CD4-positive, alpha-beta T cell treated with Interleukin-4 for 4 hours (primary cell): ENCODE data around the gene PRKCE.

Experiments
- DNase-seq: peaks from one replicate; pipeline ENCODE4 v3.0.0-alpha.2; 2020

The PRKCE gene

DNA sequence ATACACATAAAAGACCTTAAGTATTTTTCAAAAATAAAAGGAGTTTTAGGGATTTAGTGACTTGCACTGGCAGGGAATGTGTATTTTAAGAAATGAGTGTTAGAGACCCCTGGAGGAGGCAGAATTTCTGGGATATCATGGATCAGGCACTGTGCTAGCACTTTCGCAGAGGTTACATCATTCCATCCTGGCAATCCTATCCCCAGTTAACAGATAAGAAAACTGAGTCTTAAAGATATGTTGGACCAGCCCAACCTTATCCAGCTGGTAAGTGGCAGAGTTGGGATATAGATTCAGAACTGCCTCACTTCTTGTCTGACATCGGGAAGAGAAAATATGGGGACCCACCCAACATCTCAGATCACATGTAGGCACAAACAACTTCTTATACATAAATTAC is 485.5 kb downstream of the PRKCE start:
- no peak for DNase-seq

DNA sequence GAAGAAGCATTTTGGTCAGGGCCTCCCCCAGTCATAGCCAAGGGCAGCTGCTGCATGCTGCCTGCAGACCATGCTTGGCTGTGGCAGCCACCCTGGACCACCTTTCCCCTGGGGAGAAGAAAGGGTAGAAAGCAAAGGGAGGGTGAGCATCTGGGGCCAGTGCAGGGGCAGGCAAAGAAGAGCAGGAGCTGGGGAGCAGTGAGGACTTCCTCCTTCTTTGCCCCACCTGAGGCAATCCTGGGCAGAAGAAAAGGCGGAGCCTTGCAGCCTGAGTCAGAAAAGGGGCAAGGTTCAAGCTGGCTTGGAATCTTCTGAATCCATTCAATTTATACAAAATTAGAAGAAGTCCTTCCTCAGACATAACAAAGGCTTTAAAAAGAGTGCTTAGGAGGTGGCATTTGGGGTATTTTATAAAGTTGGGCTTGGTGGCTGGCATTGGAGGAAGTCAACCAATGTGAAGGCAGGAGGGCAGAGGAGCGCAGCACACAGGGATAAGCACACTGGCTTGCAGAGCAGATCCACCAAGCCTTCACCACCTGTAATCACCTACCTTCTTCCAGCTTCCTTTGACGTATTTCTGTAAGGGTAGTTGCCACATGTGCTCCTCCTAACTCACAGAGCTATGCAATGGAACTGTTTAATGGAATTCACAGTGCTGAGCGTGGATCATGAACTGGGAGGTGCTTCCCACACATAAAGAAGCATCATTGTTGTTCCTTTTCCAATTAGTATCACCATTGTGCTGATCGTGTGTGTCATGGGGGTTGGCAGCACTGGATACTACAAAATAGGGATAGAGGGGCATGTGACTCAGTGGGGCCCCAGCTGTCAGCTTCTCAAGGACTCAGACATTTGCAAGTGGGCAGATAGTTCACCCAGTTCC is 491.3 kb downstream of the PRKCE start:
- DNase-seq, result no peak

GRCh38 chr2:46143429-46144132 is 492.1 kb downstream of the PRKCE start:
- no peak for DNase-seq

GRCh38 chr2:46144133-46144800 is 492.8 kb downstream of the PRKCE start:
- DNase-seq, result no peak

DNA sequence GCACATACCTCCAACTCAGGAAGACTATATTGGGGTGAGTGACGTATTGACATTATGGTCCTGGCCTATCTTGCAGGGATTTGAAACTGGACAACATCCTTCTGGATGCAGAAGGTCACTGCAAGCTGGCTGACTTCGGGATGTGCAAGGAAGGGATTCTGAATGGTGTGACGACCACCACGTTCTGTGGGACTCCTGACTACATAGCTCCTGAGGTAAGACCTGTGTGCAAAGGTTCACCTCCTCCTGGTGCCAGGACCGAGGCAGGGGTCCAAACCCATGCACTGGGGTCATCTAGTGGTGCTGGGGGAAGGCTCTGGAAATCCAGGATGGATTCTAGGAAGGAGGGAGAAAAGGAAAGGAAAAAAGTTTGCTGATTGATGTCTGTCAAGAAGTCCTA is 493.5 kb downstream of the PRKCE start:
- no peak for DNase-seq

GRCh38 chr2:46145840-46146239 is 494.4 kb downstream of the PRKCE start:
- DNase-seq, result no peak

GRCh38 chr2:46146866-46147502 is 495.5 kb downstream of the PRKCE start:
- DNase-seq, result no peak

GRCh38 chr2:46147626-46148368 is 496.3 kb downstream of the PRKCE start:
- DNase-seq, result no peak

- no peak for DNase-seq
Measured at GRCh38 chr2:46148369-46148736, 496.9 kb downstream of the PRKCE start.

DNA sequence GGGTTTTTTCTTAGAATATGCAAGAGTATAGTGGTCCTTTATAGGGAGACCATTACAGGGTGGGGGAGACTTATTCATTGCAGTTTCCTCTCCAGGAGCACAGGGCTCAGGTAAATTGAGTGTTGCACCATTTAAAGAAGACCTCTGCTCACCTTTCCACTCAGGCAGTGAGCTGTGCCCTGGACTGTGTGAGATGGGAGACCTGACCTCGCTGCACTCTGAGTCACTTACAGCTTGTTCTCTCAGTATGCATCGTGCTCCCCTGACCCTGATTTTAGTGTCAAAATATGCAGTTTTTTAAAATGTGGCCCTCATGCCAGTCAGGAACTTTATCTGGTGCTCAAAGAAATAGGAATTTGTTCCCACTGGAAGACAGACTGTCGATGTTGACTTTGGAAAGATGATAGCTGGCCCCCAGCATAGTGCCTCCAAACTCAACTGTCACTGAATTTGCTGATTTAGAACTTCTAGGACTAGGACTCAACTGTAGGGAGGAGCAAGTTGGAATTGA is 499.0 kb downstream of the PRKCE start:
- DNase-seq, result no peak

GRCh38 chr2:46151577-46151976 is 500.1 kb downstream of the PRKCE start:
- no peak for DNase-seq

DNA sequence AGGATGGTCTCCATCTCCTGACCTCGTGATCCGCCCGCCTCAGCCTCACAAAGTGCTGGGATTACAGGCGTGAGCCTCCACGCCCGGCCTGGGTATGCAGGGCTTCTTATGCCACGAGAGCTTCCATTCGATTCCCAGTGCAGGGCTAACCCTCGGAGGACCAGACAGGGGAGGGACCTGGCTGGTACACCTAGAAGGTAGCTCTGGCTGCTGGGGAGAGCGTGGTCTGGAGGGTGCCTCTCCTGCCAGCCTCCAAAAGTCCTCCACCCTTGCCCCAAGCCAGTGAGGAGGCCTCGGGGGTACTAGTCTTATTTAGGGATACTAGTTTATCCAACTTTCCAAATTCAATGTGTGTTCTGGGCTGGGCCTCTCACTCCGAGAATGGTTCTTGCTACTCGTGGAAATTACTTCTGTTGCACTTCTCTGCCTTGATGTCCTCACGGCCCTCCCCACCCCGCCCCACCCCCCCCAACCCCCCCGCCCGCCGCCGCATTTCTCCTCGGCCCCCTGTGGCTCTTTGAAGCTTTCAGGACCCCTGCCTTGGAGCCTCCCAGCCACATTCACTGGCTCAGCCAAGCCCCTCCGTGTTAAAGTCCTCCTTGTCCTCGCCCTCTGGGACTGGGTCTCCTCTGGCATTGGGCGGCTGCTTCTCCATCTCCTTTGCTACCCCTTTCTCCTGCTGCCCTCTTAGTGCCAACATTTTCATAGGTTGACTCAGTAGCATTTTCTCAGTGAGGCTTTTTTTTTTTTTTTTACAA is 502.7 kb downstream of the PRKCE start:
- DNase-seq, result no peak

DNA sequence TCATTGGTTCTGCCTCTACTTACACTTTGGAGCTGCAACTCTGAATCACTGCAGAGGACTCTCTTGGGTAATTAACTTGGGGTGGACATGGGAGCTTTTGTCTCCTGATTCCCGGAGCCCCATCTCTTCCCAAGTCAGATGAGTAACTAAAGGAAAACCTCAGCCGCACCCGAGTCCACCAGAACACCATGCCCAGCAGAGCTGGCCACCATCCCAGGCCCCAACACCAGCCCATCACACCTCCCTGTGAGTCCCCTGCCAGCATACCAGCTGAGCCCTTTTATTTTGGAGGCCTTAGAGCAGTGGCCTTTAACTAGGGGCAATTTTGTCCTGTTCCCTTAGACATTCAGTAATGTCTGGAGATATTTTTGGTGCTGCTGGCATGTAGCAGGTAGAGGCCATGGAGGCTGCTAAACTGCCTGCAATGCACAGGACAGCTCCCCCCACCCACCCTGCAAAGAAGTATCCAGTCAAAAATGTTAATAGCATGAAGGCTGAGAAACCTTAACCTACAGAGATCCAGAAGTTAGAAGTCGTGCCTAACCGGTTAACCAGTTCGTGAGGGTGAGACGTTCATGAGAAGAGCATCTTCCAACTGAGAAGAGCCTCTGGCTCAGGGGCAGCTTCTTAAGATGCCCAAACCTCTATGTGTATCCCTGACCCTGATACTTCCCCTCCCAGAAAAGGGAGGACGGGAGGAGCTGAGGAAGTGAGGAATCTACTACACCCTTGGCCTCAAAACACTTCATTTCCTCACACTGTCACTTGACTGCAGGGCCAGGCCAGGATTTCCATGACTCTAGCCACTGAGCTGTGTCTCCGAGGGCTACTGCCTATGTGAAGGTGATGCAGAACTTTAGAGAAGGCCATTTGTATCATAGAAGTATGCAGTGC is 505.8 kb downstream of the PRKCE start:
- DNase-seq, result no peak

- DNase-seq, result no peak
Measured at GRCh38 chr2:46157966-46158310, 506.5 kb downstream of the PRKCE start.

GRCh38 chr2:46158661-46159060 is 507.2 kb downstream of the PRKCE start:
- no peak for DNase-seq

DNA sequence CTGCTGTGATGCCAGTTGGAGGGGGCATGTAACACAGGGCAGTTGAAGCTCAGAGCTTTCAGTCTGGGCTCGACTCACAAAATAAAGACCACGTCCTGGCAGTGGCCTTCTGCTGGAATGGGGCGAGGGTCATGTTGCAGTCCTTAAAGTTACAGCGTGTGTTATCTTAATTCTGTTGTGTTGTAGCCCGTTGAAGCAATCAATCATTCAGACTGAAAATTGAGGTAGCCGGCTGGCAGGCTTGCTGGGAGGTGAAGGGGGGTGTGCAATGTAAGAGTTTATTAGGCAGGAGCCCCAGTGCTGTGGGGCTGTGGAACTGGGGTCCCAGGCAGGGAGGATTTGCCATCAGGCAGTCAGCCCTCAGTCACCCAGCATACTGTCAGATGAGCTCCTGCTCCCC is 508.9 kb downstream of the PRKCE start:
- DNase-seq, result no peak

DNA sequence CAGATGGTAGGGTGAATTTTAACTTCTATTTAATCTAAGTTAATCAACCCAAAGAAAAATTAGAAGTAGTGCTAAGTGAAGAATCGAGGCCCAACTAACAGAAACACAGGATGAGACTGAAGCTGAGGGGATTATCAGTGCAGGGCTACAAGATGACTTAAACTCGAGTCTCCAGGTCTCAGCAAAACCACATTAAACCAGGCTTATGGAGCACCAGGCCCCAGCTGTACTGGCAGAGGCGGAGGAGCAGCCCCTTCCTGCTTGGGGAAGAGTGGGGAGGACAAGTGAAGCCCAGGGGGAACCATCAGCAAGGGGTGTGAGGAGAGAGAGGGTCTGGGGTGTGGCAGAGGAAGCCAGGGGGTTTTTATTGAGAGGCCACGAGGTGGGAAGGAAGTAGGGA is 509.8 kb downstream of the PRKCE start:
- DNase-seq, result no peak

- DNase-seq, result no peak
Measured at GRCh38 chr2:46161911-46162310, 510.4 kb downstream of the PRKCE start.

GRCh38 chr2:46162329-46163097 is 511.0 kb downstream of the PRKCE start:
- DNase-seq, result no peak

- DNase-seq, result no peak
Measured at GRCh38 chr2:46163098-46163430, 511.6 kb downstream of the PRKCE start.
